Omental fat pad (tissue), 4 donors: ENCODE results near the gene NFIA. TPM values are rescaled to one million over a fixed set of nuclear protein-coding genes. Genes with fewer than 3 reads are reported as not detected.
A peak's percentile ranks its signal among the peaks of the same experiment; 100 is the strongest.

Source experiments
- ATAC-seq: fragments of 150-250 bp; one replicate; pipeline ENCODE4 v1.9.1; 2016; ENCODE audit warnings: mild to moderate bottlenecking, moderate library complexity; ENCODE audit not compliant: low FRiP score
- DNase-seq: peaks from one replicate; pipeline ENCODE4 v3.0.0-alpha.2; 2019; ENCODE audit warnings: low spot score
- total RNA-seq, 4 donors: library from RNA; depleted of rRNA; stranded (reverse); fragments of >200 nt; gene quantifications; one replicate each; pipeline ENCODE4 v1.1.0, GENCODE V29; 2016
- TF ChIP-seq, protein P1 (sequence below), 3 donors: fragments of 450-650 bp; IDR thresholded peaks; one replicate each; pipeline ENCODE4 v1.5.1; 2016 to 2017; ENCODE audit warnings: antibody characterized with exemption in 3 of 3, mild to moderate bottlenecking in 3 of 3, moderate library complexity in 2 of 3

The NFIA gene
- total RNA-seq, 4 donors from 2014 or later = 61.1 to 159 (median 77.5) TPM

DNA sequence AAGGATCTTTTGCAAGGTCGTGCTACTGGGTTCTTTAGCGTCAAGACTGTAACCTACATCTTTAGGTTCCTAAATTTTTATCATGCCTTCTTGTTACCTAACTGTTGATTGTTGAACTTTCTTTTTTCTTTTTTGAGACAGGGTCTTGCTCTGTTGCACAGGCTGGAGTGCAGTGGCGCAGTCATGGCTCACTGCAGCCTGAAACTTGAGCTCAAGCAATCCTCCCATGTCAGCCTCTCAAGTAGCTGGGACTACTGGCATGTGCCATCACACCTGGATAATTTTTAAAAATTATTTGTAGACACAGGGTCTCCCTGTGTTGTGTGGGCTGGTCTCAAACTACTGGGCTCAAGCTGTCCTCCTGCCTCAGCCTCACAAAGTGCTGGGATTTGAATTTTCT, 52.9 kb downstream of the NFIA start:
- ATAC-seq = no peak
- no peak for DNase-seq
- TF ChIP-seq, protein P1, sequence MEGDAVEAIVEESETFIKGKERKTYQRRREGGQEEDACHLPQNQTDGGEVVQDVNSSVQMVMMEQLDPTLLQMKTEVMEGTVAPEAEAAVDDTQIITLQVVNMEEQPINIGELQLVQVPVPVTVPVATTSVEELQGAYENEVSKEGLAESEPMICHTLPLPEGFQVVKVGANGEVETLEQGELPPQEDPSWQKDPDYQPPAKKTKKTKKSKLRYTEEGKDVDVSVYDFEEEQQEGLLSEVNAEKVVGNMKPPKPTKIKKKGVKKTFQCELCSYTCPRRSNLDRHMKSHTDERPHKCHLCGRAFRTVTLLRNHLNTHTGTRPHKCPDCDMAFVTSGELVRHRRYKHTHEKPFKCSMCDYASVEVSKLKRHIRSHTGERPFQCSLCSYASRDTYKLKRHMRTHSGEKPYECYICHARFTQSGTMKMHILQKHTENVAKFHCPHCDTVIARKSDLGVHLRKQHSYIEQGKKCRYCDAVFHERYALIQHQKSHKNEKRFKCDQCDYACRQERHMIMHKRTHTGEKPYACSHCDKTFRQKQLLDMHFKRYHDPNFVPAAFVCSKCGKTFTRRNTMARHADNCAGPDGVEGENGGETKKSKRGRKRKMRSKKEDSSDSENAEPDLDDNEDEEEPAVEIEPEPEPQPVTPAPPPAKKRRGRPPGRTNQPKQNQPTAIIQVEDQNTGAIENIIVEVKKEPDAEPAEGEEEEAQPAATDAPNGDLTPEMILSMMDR (IDR thresholded peaks at IDR 0.05) = no peak

DNA sequence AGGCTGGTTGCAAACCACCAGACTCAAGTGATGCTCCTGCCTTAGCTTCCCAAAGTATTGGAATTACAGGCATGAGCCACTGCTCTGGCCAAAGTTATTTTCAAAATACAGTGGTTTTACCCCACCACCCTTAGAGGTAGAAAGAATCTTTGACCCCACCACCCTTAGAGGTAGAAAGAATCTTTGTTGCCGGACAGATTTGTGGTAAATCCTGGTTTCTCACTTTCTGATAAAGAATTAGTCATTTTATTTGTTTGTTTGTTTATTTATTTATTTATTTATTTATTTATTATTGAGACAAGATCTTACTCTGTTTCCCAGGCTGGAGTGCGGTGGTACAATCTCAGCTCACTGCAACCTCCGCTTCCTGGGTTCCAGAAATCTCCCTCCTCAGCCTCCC, 55.9 kb downstream of the NFIA start:
- TF ChIP-seq, protein P1 (IDR thresholded peaks at IDR 0.05) = no peak
- DNase-seq = no peak
- no peak for ATAC-seq

DNA sequence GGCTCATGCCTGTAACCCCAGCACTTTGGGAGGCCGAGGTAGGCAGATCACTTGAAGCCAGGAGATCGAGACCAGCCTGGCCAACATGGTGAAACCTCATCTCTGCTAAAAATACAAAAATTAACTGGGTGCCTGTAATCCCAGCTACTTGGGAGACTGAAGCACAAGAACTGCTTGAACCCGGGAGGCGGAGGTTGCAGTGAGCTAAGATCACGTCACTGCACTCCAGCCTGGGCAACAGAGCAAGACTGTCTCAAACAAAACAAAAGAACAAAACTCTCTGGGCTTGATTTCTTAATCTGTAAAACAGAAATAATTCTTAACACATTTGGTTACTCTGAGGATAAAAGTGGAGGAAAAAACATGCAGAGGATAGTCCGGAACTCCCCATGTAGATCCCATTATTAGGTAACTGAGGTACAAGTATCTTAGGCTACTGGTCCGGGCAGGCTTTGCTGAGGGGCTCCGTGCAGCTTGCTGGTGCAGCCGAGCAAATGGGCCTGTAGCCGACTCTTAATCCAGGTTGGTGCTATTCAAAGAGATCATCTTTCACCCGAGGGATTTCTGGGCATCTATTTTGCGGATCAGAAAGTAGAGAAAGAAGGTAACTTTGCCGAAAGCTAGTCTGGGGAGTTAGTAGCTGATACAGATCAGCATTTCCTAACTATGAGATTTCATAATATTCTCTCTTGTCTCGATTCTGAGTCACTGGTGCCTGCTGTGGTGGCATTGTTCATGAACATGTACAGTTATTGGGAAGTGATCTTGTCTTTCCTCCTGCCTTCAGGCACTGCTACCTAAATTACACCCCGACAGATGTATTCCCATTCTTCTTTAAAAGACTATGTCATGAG, 56.8 kb downstream of the NFIA start:
- TF ChIP-seq, protein P1 (IDR thresholded peaks at IDR 0.05) = no peak
- no peak for DNase-seq
- ATAC-seq = peak; percentile 45

DNA sequence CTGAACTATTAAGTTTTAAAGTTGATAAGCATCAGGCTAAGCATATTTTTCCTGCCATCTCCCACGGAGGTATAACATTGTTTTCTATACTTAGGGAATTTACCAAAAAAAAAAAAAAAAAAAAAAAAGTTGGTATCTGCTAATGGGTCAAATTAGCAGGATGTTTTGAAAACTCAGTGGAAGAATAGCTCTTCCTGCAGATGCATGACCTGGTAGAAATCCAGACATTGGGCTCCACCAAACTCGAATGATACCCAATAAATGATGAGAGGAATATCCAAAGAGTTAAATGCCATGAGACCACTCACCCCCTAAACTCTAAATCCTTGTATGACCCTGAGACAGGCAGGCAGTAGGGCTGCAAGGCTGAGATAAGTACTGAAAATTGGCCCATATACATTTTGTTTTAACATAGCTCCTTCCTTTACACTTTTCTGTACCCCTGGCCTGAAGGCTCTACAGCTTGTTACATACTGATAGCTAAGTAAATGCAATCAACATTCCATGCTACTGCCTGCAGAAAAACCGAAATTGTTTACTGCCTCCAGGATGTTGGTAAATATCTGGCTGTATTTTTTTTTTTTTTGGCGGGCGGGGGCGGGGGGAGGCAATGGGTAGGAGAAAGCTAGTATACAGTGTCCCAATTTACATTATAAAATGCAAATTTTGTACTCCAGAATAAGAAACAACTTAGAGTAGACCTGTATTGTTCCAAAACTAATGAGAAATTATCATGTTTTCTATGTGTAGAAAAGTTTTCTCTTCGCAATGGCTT, 57.6 kb downstream of the NFIA start:
- DNase-seq (no peak), ATAC-seq (no peak)
- TF ChIP-seq, protein P1 (IDR thresholded peaks at IDR 0.05) = no peak

DNA sequence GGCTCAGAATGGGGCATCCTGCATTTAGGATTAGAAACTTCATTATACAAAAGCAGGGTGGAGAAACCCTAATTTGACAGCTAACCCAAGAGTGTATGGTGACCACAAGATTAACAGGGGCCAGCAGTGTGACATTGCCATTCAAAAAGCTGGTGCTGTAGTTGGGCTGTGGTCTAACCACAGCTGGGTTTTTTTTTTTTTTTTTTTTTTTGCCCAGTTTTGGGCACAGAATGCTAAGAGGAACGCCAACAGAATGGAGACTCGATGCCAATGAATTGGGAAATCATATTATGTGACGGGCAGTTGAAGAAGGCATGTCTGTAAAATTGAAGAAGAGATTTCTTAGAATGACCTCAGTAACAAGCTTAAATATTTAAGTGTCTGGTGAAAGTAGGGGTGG, 58.4 kb downstream of the NFIA start:
- TF ChIP-seq, protein P1 (IDR thresholded peaks at IDR 0.05) = no peak
- peak; percentile 15 for ATAC-seq
- no peak for DNase-seq

DNA sequence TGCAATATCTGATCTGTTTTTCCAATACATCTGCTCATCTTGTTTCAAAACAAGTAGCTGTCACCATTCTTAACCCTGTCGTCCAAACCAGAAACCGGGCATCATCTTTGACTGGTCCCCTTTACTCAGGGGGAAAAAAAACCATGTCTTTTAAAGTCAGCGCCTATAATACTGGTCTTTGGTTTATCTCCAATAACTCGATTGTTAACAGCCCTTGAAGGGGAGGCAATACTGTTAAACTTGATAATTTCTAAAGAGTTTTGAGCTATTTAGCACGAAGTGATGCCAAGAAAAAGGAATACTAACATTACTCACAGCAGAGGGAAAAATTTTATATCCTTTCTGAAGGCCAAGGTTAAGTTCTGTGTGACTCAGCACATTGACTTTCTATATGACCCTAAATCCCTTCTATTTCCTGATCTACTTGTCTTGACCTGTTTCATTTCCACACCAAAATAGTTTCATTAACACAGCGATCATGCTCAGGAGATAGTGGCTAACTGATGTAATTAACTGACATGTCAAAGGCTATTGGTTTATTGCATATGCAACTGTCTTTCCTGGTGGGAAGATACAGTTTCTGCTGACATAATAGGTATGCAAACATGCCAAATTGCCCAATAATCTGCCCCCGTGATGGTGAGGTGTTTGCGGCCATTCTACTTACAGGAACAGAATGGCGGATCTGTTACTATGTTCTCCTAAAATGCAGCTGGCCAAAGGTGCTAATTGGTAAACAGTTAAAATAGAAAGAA, 59.1 kb downstream of the NFIA start:
- ATAC-seq (peak; percentile 84), DNase-seq (no peak)
- TF ChIP-seq, protein P1 (IDR thresholded peaks at IDR 0.05) = no peak
